Left lobe of liver (tissue), 2 donors: ENCODE results near the gene CEP97. TPM values are rescaled to one million over a fixed set of nuclear protein-coding genes. Genes with fewer than 3 reads are reported as not detected.
"Not testable (repeated sequence)": the region's sequence is repeated elsewhere in the genome, so short reads cannot be mapped to it uniquely, and the experiment has no call there.

Experiments used
- ATAC-seq: fragments of 200-7000 bp; cut with Tn5 transposase; one replicate; pipeline ENCODE4 v1.9.1; 2020; ENCODE audit warnings: mild to moderate bottlenecking, moderate library complexity
- DNase-seq: peaks from one replicate; pipeline ENCODE4 v3.0.0-alpha.2; 2020; ENCODE audit warnings: low spot score
- total RNA-seq: library from RNA; stranded (reverse); gene quantifications from one replicate; pipeline ENCODE4 v1.2.1, GENCODE V29; 2021
- donor health status: DM: no; HTN: no; CAD: no; lungs with moderate emphysema.
- donor health status: DM: no; HTN: yes; CAD: no.

The CEP97 gene
- total RNA-seq, 1 donor from 2014 or later, result 2.1 TPM

- ATAC-seq (no peak), DNase-seq (no peak)
Measured at GRCh38 chr3:101702726-101703125, 21.7 kb upstream of the CEP97 start.

DNA sequence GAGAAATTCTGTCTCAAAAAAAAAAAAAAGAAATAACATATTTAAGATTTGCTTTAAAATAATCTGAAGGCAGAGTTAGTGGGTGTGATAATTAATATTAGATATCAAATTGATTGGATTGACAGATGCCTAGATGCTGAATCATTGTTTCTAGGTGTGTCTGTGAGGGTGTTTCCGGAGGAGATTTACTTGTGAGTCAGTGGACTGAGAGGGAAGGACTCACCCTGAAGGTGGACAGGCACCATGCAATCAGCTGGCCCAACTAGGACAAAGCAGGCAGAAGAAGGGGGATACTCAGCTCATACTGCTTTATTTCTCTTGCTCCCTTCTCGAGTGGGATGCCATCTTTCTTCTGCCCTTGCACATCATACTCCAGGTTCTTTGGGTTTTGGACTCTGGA, 21.2 kb upstream of the CEP97 start:
- DNase-seq (no peak), ATAC-seq (no peak)

GRCh38 chr3:101704639-101705038, 19.8 kb upstream of the CEP97 start:
- not testable (repeated sequence) for DNase-seq, ATAC-seq

- DNase-seq, result no peak
- no peak for ATAC-seq
Measured at GRCh38 chr3:101709126-101709525, 15.3 kb upstream of the CEP97 start.

DNA sequence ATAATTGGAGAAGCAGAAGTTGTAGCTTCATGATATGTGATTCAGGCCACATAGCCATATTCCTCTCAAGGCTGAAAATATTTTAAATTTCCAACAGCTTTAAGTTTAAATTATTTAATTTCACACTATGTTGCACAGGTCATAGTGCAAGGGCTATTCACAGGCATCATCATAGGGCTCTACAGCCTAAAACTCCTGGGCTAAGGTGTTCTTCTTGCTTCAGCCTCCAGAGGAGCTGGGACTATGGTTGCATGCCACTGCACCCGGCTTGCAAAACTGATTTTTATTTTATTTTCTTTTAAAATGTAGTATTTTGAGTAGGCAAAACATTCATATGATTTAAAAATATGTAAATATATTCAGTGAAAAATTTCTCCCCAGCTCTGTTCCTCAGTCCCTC, 6.0 kb upstream of the CEP97 start:
- DNase-seq, result no peak
- ATAC-seq, result no peak

DNA sequence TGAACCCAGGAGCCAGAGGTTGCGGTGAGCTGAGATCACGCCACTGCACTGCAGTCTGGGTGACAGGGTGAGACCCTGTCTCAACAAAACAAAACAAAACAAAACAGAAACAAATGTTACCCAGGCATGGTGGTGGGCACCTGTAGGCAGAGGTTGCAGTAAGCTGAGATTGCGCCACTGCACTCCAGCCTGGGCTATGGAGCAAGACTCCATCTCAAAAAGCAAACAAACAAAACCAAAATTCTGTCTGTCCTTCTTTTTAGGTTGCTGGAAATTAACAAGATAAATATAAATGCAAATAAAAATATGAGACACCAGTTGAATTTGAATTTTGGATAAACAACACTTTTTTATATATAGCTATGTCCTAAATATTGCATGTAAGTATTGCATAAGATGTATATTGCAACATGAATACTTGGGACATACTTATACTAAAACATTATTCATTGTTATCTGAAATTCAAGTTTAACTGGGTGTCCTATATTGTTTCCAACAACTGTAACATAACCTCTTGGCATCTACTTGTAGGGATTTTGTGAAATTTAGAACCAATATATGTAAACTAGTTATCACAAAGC, 4.7 kb upstream of the CEP97 start:
- no peak for ATAC-seq
- DNase-seq, result no peak

DNA sequence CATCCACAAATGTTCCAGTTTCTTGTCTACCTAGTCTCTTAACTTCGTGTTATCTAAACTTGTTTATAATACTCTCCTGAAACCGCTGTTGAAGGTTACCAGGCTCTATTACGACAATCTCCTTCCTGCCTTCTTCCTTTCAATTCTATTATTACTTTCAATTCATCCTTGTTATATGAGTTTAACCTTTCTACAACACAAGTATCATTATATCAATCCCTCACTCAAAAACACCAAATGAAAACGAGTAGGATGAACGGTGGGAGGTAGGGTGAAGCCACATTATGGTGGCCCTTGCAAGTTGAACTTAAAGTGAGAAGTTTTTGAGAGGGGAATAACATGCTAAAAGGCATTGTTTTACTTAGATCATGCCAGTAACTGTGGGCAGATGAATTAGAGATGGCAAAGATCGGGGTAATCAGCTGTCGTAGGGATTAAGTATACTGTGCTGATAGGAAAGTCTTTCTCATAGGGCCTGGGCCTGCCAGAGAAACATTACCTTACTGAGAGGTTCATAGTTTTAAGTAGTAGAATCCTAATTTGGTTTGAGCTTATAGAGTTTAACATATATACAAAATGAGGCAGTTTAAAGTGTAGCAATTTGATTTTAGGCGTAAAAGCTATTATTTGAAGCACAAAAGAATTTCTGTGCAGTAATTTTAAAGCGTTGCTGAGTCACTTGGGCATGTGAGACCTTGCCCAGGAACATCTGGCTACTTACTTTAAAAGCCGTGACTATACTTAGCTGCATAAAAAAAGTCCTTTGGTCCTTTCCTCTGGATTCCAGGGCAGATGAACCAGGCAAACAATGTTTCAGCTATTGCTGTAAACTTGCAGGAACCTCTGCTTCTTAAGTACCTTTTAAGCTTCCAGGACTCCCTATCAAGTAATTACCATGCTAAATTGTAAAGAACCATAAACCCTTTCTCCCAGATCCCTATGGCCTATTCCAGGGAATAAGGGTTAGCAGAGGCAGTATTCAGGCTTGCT, 3.3 kb upstream of the CEP97 start:
- ATAC-seq (no peak), DNase-seq (no peak)

- ATAC-seq (no peak), DNase-seq (no peak)
Measured at GRCh38 chr3:101722394-101723173, 1.8 kb upstream of the CEP97 start.

- peak; percentile 22 for ATAC-seq
- DNase-seq, result peak; percentile 53
Measured at GRCh38 chr3:101725194-101725889, 928 bp downstream of the CEP97 start.

DNA sequence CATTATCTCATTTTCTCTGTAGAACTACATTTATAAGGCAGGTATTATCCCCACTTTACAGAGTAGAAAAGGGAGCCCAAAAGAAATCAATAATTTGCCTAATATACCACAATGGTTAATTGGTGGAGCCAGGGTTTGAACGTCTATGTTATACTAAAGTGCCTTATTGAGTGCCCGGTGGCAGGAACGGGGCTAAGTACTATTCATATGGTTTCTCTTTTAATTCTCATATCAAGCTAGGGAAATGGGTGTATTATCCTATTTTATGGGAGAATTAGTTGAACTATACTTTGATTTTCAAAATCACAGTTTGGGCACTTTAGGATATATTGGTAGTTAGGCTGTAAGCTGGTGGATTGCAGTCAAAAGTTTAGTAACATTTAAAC, 1.5 kb downstream of the CEP97 start:
- no peak for ATAC-seq
- no peak for DNase-seq

GRCh38 chr3:101729586-101729985, 5.2 kb downstream of the CEP97 start:
- DNase-seq, result no peak
- ATAC-seq, result no peak

DNA sequence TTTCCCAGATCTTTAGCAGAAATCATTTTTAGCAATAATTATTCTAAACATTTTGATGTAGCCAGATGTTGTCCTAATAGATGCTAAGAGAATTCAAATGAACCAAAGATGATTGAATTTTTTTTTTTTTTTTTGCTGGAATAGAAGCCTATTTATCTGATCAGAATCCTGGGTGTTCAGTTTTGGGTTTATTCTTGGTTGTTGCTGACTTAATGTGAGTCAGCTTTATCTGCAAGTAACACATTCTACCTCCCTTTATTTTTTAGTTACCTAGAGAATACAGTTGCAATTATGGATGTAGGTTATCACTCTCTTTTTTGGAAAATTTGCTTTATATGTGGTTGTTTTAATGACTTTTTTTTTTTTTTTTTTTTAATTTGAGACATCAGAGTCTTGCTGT, 6.4 kb downstream of the CEP97 start:
- DNase-seq (no peak), ATAC-seq (no peak)

DNA sequence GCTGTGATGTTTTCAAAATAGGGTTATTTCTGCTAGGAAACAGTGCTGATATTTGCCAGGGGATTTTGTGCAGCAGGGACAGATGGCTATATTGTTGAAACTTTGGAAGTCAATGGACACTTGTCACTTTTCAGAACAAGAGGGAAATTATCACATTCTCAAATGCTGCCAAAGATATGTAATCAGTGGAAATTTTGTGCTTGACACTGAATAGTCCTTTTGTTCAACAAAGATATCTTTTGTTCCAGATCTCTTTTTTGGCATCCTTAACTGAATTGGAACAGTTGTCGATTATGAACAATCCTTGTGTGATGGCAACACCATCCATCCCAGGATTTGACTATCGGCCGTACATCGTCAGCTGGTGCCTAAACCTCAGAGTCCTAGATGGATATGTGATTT, 7.8 kb downstream of the CEP97 start:
- DNase-seq (no peak), ATAC-seq (no peak)

GRCh38 chr3:101735833-101736232, 11.4 kb downstream of the CEP97 start:
- DNase-seq (no peak), ATAC-seq (no peak)

DNA sequence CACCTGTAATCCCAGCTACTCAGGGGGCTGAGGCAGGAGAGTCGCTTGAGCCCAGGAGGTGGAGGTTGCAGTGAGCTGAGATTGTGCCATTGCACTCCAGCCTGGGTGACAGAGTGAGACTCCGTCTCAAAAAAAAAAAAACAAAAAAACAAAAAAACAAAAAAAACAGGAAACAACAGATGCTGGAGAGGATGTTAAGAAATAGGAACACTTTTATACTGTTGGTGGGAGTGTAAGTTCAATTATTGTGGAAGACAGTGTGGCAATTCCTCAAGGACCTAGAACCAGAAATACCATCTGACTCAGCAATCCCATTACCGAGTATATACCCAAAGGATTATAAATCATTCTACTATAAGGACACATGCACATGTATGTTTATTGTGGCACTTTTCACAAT, 17.5 kb downstream of the CEP97 start:
- not testable (repeated sequence) for DNase-seq, ATAC-seq

DNA sequence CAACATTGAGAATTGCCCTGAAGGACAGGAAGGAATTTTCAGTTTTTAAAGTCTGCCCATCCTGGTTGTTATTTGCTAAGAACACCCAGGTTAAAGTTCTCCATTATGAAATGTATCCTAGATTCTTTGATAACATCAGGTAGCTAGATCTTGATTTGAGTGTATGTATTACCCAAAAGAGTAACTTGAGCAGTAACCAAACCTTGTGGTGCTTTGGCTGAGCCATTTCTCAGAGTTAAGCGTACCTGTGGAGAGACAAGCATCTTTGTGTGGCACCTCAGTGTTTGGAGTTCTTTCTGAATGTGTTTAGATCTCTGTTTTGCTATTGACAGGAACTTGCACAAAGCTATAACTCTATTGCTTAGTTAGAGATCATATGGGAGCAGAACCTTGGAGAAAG, 20.4 kb downstream of the CEP97 start:
- ATAC-seq, result no peak
- no peak for DNase-seq

DNA sequence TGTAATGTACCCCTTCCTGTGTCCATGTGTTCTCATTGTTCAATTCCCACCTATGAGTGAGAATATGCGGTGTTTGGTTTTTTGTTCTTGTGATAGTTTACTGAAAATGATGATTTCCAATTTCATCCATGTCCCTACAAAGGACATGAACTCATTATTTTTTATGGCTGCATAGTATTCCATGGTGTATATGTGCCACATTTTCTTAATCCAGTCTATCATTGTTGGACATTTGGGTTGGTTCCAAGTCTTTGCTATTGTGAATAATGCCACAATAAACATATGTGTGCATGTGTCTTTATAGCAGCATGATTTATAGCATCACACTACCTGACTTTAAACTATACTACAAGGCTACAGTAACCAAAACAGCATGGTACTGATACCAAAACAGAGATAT, 21.5 kb downstream of the CEP97 start:
- DNase-seq, ATAC-seq: not testable (repeated sequence)

DNA sequence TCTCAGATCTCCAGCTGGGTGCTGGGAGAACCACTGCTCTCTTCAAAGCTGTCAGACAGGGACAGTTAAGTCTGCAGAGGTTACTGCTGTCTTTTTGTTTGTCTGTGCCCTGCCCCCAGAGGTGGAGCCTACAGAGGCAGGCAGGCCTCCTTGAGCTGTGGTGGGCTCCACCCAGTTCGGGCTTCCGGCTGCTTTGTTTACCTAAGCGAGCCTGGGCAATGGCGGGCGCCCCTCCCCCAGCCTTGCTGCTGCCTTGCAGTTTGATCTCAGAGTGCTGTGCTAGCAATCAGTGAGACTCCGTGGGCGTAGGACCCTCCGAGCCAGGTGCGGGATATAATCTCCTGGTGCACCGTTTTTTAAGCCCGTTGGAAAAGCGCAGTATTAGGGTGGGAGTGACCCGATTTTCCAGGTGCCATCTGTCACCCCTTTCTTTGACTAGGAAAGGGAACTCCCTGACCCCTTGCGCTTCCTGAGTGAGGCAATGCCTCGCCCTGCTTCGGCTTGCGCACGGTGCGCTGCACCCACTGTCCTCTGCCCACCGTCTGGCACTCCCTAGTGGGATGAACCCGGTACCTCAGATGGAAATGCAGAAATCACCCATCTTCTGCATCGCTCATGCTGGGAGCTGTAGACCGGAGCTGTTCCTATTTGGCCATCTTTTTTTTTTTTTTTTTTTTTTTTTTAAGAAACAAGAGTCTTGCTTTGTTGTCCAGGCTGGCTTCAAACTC, 29.1 kb downstream of the CEP97 start:
- not testable (repeated sequence) for DNase-seq, ATAC-seq

- no peak for ATAC-seq
- DNase-seq, result no peak
Measured at GRCh38 chr3:101758224-101758623, 33.8 kb downstream of the CEP97 start.

DNA sequence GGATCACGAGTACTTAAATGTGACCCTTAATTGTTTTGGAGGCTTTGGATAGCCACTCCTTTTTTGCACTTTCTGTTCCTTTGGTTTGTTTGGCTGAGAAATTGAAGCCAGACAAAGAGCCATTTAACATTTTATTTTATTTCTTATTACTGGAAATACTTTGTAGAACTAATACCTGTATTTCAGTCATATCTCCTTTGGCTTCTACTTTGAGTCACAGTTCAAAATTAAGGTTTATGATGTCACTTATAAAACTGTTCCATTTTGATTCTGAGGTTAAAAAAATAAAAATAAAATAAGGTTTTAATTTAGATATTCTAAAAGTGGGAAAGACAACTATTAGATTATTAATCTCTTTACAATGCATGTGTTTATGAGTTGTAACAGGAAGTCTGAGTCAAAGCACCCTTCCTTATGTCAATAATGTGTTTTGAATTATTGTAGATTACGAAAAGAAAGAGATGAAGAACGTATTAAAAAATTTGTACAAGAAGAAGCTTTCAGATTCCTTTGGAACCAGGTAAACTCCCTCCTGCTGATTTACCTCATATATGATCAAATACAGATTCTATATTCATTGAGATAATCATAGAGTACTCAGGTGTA, 37.7 kb downstream of the CEP97 start:
- DNase-seq (no peak), ATAC-seq (no peak)
